ENCODE data around the gene EEF1AKMT1. TPM values are rescaled to one million over a fixed set of nuclear protein-coding genes. Genes with fewer than 3 reads are reported as not detected.

EEF1AKMT1 gene
- total RNA-seq, 1 experiment from 2014 or later, result 10.6 TPM

DNA sequence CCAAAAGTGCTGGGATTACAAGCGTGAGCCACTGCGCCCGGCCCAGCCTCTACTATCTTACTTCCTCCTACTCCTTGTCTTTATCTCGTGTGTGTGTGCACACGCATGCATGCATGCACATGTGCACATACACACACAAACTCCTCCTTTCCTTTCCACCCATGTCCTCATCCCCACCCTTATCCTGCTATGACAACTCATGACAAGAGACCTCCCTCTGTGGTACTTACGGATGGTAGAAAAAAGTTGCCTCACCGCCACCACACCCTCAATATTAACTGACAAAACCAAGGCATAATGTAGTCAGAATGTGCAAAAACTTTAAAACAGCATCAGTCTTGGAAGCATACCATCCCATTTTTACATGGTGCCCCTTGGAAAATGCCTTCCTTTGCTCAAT lies 15.9 kb upstream of the EEF1AKMT1 start:
- TF ChIP-seq EZH2 (IDR thresholded peaks at IDR 0.05; ENCODE audit: low read length, unreplicated experiment), result no peak
- TF ChIP-seq EZH2phosphoT487 (IDR thresholded peaks at IDR 0.05; ENCODE audit: borderline replicate concordance, low read length), result no peak
- TF ChIP-seq, protein P1, sequence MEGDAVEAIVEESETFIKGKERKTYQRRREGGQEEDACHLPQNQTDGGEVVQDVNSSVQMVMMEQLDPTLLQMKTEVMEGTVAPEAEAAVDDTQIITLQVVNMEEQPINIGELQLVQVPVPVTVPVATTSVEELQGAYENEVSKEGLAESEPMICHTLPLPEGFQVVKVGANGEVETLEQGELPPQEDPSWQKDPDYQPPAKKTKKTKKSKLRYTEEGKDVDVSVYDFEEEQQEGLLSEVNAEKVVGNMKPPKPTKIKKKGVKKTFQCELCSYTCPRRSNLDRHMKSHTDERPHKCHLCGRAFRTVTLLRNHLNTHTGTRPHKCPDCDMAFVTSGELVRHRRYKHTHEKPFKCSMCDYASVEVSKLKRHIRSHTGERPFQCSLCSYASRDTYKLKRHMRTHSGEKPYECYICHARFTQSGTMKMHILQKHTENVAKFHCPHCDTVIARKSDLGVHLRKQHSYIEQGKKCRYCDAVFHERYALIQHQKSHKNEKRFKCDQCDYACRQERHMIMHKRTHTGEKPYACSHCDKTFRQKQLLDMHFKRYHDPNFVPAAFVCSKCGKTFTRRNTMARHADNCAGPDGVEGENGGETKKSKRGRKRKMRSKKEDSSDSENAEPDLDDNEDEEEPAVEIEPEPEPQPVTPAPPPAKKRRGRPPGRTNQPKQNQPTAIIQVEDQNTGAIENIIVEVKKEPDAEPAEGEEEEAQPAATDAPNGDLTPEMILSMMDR (conservative IDR thresholded peaks at IDR 0.05; ENCODE audit: low read depth, low read length), result no peak
- intact Hi-C loops (cut with micrococcal nuclease), result loop anchor here (1.0 to 10.0 kb wide), 2 partner anchors 25 to 75 kb away; no protein-coding TSS in a partner anchor
- no TSS peak for BruUV-seq (replicated peaks)

DNA sequence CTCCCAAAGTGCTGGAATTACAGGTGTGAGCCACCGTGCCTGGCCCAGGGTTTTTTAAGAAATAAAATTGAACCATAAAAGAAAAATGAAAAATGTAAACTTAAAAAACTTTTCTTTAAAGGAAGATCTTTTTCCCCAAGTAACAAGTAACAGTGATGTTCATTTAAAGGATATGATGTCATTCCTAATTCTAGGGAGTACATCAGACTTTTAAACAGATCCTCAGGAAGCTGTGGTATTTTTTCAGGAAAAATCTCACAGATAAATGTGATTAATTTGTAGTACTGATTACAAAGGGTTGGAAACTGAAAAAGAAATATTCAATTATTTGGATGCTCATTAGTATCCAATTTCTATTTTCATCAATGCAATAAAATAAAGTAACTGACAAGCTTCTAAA lies 14.6 kb upstream of the EEF1AKMT1 start:
- H4K20me1 ChIP-seq (ENCODE audit: low read length), result no peaks in the 10 kb centered on the region
- no peaks in the 10 kb centered on the region for H3K9me2 ChIP-seq (replicated peaks; ENCODE audit: low read length)
- H3K9me3 ChIP-seq (ENCODE audit: low read length), result no peaks in the 10 kb centered on the region
- no peak overlapping the region for H3K9ac ChIP-seq (ENCODE audit: low read length)
- intact Hi-C loops (cut with micrococcal nuclease), result loop anchor here (10.0 kb wide), 1 partner anchor 74 kb away; no protein-coding TSS in a partner anchor
- peaks cover 23% of the 10 kb centered on the region for H3K4me1 ChIP-seq (ENCODE audit: insufficient read depth, low read length)
- H3K4me2 ChIP-seq (ENCODE audit: low read length), result peak overlapping the region; percentile 35; the same call in 1 of the 2 replicates
- ChIA-PET CTCF (no interaction called here), POLR2A (ENCODE audit: unreplicated experiment) (no interaction called here)
- H3K79me2 ChIP-seq (ENCODE audit: low read length), result no peaks in the 10 kb centered on the region
- DNase-seq, result no peak
- no peak for ATAC-seq
- H3K27ac ChIP-seq (ENCODE audit: low read length), result no peak overlapping the region
- TF ChIP-seq EZH2phosphoT487 (IDR thresholded peaks at IDR 0.05; ENCODE audit: borderline replicate concordance, low read length) (no peak), EZH2 (IDR thresholded peaks at IDR 0.05; ENCODE audit: low read length, unreplicated experiment) (no peak)
- TF ChIP-seq, protein P1 (conservative IDR thresholded peaks at IDR 0.05; ENCODE audit: low read depth, low read length), result no peak
- peaks cover 28% of the 10 kb centered on the region for H3K36me3 ChIP-seq (ENCODE audit: low read depth, low read length)
- H3K4me3 ChIP-seq (ENCODE audit: low read length), result no peak overlapping the region
- BruUV-seq (replicated peaks), result no TSS peak
- no peak overlapping the region for H2AFZ ChIP-seq (ENCODE audit: low read length)
- H3F3A ChIP-seq (ENCODE audit: low read length, unreplicated experiment), result no peaks in the 10 kb centered on the region
- no peaks in the 10 kb centered on the region for H3K27me3 ChIP-seq (ENCODE audit: low read length)

More for the DNA sequence above, 15.9 kb upstream of the EEF1AKMT1 start:
- DNase-seq, result no peak
- Histone ChIP-seq H3K9me2 (replicated peaks; ENCODE audit: low read length) (no peaks in the 10 kb centered on the region), H3F3A (ENCODE audit: low read length, unreplicated experiment) (no peaks in the 10 kb centered on the region), H3K4me1 (ENCODE audit: insufficient read depth, low read length) (peaks cover 27% of the 10 kb centered on the region), H3K9ac (ENCODE audit: low read length) (no peak overlapping the region), H3K9me3 (ENCODE audit: low read length) (no peaks in the 10 kb centered on the region), H4K20me1 (ENCODE audit: low read length) (no peaks in the 10 kb centered on the region), H3K79me2 (ENCODE audit: low read length) (no peaks in the 10 kb centered on the region), H3K4me2 (ENCODE audit: low read length) (no peak overlapping the region; the same call in 1 of the 2 replicates), H3K4me3 (ENCODE audit: low read length) (no peak overlapping the region), H3K27me3 (ENCODE audit: low read length) (no peaks in the 10 kb centered on the region), H2AFZ (ENCODE audit: low read length) (no peak overlapping the region), H3K36me3 (ENCODE audit: low read depth, low read length) (peaks cover 33% of the 10 kb centered on the region; the same call in 1 of the 2 replicates), H3K27ac (ENCODE audit: low read length) (peak overlapping the region; percentile 23)
- ATAC-seq, result no peak
- ChIA-PET POLR2A (ENCODE audit: unreplicated experiment) (no interaction called here), CTCF (interaction anchor here (0.6 kb wide), 1 partner anchor 65 kb away, joined by 3 read pairs; no protein-coding TSS in a partner anchor)

DNA sequence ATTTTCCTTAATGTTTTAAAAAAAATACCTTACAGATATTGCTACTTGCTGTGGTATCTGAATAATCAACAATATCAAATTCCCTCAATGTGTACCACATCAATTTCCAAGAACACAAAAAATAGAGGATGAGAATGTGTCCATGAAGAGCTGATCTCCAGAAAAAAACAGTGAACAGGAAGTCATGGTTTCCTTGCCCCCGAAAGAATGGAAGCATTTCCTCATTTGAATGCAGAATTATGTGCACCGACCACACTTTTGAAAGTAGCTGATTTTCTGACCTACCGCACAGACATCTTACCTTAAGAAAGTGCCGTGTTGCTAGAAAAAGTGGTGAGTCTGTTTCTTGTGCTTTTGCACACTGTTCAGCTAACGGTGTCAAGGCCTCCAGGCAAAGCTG lies 13.4 kb upstream of the EEF1AKMT1 start:
- no peaks in the 10 kb centered on the region for H3K9me2 ChIP-seq (replicated peaks; ENCODE audit: low read length)
- H3K27me3 ChIP-seq (ENCODE audit: low read length), result no peaks in the 10 kb centered on the region
- ChIA-PET POLR2A (ENCODE audit: unreplicated experiment) (no interaction called here), CTCF (no interaction called here)
- H3F3A ChIP-seq (ENCODE audit: low read length, unreplicated experiment), result no peaks in the 10 kb centered on the region
- TF ChIP-seq EZH2phosphoT487 (IDR thresholded peaks at IDR 0.05; ENCODE audit: borderline replicate concordance, low read length) (no peak), EZH2 (IDR thresholded peaks at IDR 0.05; ENCODE audit: low read length, unreplicated experiment) (no peak)
- TF ChIP-seq, protein P1 (conservative IDR thresholded peaks at IDR 0.05; ENCODE audit: low read depth, low read length), result no peak
- no peak overlapping the region for H3K4me3 ChIP-seq (ENCODE audit: low read length)
- H3K9ac ChIP-seq (ENCODE audit: low read length), result no peak overlapping the region
- peaks cover 23% of the 10 kb centered on the region for H3K4me1 ChIP-seq (ENCODE audit: insufficient read depth, low read length)
- no peak for ATAC-seq
- H4K20me1 ChIP-seq (ENCODE audit: low read length), result no peaks in the 10 kb centered on the region
- BruUV-seq (replicated peaks), result no TSS peak
- H3K27ac ChIP-seq (ENCODE audit: low read length), result no peak overlapping the region
- no peaks in the 10 kb centered on the region for H3K9me3 ChIP-seq (ENCODE audit: low read length)
- peaks cover 26% of the 10 kb centered on the region for H3K36me3 ChIP-seq (ENCODE audit: low read depth, low read length)
- no peak overlapping the region for H2AFZ ChIP-seq (ENCODE audit: low read length)
- no peak for DNase-seq
- intact Hi-C loops (cut with micrococcal nuclease), result loop anchor here (10.0 kb wide), 1 partner anchor 72 kb away; no protein-coding TSS in a partner anchor
- H3K4me2 ChIP-seq (ENCODE audit: low read length), result no peak overlapping the region
- no peaks in the 10 kb centered on the region for H3K79me2 ChIP-seq (ENCODE audit: low read length)

All from PC-3 (cell line).